NCI-H526 treated with DMSO at 0.1 percent for 48 hours (cell line): ENCODE results near the gene PRDM11.
"Not testable (repeated sequence)": the region's sequence is repeated elsewhere in the genome, so short reads cannot be mapped to it uniquely, and the experiment has no call there.

ENCODE experiments used
- DNase-seq: peaks from one replicate; lab custom pipeline; 2025; lab: John Stamatoyannopoulos, UW

The PRDM11 gene

DNA sequence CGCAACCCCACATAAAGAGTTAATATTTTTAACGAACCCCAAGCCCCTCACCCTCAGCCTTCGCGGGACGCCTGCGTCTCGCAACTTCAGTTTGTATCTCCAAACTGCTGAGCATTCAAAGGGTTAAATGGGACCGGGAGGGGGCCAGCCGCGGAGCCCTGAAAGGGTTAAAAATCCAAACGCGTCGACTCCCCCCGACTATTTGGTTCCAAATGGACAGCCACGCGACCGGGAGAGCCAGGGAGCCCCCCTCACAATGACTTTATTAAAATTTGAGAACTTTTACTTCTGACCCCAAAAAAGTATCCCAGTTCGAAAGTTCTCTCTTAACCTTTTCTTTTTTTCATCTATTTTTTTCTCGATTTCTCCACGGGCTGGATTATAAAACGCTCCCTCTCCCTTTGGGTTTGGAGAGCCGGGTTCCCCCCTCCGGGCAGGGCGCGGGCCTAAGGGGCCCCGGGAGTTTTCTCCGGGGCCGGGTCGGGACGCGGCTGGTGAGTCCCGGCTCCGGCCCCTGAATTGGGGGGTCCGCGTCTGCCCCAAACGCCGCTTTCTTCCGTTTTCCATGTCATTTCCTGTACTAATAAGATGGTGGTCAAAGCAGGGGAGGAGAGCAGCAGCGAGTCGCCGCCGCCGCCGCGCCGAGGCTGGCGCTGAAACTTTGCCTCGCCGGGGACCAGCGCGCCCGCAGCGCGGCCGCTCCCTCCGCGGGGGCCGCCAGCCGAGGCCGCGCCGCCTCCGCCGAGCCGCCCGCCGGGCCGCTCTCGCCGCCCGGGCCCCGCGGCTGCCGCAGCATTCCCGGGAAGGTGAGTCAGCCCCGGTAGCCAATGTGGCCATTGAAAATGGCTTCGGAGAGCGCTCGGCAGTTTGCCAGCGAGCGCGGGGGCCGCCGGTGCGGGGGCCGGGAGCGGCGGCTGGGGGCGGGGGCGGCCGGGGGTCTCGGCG is at the start of gene PRDM11:
Gene PRDM11, plus strand, starts transcription at position 568 of the 945 bp plus-strand sequence. CDS start 35,128 bp downstream, outside the sequence.
- DNase-seq, result peak; percentile 43

DNA sequence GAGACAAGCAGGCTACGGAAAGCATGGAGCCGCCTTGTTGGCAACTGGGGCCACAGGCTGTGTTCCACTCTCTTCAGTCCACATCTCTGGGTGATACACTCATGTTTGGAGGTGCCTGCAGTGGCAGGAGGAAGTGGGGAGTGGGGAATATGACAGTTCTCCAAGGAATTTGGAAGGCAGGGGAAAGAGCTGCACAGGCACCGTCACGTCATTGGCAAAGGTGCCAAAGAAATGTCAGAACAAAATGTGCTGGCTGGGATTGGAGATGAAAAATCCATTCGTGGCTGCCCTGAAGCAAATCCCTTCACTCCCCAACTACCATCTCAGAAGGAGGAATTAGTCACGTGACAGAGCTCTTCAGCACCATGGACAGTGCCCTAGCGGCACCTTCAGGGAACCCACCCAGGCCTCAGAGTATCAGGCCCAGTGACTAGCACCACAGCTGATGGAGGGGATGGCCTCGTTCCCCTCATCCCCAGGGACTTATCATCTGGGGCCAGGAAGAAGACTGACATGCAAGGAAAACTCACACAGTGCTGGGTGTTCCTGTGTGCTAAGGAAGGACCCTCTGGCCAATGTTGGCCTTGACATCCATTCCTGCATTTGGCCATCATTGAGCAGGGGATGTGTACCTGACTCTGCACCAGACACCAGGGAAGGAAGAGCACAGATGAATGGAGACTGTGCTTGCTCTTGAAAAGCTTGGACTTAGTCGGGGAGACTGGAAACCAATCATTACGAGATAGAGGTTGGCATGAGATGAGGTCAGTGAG is 48.5 kb upstream of the PRDM11 start:
- no peak for DNase-seq

- DNase-seq, result no peak
Observed at GRCh38 chr11:45098929-45099328, 47.5 kb upstream of the PRDM11 start.

- DNase-seq, result no peak
Observed at GRCh38 chr11:45100339-45100738, 46.1 kb upstream of the PRDM11 start.

- DNase-seq, result no peak
Observed at GRCh38 chr11:45102361-45102809, 44.1 kb upstream of the PRDM11 start.

- DNase-seq, result peak; percentile 32
Observed at GRCh38 chr11:45102810-45103621, 43.4 kb upstream of the PRDM11 start.

DNA sequence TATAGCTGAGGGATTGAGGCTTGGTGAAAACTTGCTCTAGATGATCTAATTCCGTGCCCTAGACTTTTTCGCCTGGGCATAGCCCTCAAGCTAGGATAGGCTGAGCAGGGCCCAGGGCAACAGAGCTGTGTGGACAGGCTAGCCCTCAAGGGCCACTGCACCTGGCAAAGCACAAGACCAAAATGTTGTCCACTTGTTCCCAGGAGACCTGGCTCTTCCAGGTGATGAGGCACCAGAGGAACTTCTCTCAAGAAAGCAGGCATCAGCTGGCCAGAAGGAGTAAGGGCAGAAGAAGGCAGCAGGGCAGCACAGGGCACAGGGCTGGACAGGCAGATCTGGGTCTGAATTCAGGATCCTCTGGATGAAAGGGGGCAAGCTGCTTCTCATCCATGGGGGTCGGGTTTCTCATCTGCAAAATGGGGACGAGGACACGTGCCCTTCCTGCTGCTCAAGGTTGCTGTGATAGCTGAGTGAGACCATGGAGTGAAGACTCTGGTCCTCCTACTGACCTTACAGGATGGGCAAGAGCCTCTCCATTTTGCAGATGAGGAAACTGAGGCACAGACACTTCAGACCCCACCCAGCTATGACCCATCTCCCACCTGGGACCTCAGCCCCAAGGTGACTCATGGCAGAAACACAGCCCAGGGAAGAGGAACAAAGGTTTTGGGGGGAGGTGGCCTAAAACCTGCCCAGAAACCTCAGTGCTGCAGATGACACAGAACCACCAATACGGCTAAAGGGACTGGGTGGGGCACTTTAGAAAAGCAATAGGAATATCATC is 42.2 kb upstream of the PRDM11 start:
- DNase-seq, result no peak

GRCh38 chr11:45104790-45105084 is 41.7 kb upstream of the PRDM11 start:
- no peak for DNase-seq

DNA sequence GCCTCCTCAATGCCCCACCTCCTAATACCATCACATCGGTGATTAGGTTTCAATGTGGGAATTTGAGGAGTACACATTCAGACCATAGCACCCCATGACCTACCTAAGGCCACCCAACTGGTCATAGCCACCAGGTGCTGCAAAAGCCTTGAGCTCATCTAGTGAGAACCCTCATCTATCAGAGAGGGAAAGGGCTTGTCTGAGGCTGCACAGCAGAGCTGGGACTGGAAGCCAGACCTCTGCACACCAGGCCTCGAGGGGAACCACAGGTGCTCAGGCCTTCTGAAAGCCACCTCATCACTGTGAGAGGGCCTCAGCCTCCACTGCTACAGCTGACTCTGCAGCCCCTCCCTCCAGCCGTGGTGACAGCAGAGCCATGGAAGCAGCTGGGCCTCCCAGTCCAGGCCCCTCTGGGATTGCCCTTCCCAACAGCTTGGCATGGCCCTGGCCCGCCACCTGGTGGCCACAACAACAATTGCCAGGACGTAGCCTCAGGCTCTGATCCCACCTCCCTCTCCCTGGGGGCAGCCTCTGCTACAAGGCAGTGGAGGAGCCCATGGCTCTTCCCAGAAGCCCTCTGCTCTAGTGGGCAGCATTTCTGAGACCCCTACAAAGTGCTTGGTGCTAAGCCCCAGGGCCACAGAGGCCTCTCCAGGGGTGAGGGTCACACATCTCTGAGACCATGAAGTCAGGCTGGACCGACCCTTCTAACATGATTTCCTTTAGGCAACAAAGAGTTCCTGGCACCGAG is 41.0 kb upstream of the PRDM11 start:
- peak; percentile 69 for DNase-seq

DNA sequence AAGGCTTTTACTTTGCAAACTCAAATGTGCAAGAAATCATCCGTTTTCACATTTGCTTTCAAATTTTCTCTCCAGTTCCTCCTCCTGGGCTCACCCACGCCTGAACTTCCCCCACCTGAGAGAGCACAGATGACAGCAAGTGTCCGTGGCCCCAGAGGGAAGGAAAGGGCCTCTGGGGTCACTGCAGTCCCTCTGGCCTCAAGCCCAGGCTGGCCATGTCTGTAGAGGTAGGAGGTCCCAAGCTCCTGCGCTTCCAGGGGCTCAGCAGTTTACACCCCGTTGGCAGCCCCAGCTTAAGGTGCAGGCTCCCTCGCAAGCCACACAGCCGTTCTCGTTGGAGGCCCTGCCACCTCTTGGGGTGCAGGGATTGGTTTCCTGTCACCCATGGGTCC is 40.5 kb upstream of the PRDM11 start:
- DNase-seq, result no peak

DNA sequence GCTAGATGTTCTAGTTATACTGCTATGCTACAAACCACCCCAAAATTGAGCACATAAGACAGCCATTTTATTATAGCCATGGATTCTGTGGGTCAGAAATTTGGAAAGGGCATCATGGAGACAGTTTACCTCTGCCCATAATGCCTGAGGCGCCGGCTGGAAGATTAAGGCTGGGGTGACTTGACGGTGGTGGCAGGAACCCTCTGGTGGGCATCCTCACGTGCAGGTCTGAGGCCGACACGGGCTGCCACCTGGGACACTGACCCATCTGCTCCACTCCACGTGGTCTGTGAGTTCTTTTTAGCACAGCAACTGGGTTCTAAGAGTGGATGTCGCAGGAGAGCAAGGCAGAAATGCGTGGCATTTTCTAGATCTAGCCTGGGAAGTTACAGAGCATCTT is 40.0 kb upstream of the PRDM11 start:
- DNase-seq, result no peak

- no peak for DNase-seq
Observed at GRCh38 chr11:45107029-45107428, 39.4 kb upstream of the PRDM11 start.

DNA sequence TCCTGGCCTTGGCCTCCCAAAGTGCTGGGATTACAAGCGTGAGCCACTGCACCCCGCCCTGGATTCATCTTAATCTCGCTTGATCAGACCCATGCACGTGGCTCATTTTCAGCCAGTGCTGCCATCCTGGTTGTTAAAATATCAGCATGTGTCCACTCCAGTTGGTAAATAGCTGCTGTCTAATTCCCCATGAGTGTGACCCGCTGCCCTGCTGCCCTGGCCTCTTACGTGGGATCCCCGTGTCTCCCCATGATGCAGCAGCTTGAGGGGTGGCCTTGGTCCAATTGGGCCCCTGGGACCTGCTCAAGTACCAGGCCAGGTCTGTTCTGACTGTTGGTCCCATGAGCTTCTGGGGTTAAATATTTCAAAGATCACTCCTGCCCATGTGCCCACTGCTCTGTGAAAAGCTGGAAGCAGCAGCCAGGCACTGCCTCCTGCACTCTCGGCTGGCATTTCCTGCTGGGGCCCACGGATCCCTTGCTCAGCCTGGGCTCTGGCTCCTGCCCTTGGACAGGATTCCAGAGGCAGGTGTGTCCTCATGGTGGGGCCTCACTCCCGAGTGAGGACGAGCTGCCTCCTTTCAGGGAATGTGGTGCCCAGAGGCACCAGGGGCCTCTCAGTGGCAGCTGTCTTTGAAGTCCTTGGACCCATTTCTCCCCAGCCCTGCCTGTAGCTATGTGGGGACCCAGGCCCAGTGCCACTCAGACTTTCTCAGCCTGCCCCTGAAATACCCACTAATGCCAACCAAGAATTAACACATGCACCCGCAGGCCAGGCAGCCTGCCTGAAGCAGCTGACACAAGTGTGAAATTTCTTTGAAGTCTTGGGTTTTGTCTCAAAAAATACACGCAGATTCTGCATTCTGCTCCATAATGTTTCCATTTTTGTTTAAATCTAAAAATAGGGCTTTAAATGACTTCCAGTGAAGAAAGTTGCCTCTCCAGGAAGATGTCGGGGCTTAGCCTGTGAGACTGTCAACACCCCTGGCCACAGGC is 38.1 kb upstream of the PRDM11 start:
- DNase-seq, result no peak

- DNase-seq, result no peak
Observed at GRCh38 chr11:45109400-45109799, 37.0 kb upstream of the PRDM11 start.

DNA sequence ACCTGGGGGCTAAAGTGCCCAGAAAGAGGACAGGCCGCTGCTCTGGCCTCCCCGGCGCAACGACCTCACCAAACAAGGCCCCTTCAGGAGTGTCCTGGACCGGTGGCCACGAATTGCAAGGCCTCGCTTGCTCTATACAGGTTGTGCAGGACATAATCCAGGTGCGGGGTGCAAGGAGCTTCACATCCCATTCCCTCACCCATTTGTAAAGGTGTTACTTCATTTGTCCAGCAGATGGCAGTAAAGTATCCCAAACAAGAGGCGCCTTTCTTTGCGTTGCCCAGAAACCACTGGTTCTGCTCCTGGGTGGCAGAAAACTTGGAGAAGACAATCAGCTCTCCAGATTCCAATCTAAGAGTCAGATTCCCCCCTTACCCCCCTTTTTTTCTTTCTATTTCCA is 35.9 kb upstream of the PRDM11 start:
- DNase-seq, result peak; percentile 68

DNA sequence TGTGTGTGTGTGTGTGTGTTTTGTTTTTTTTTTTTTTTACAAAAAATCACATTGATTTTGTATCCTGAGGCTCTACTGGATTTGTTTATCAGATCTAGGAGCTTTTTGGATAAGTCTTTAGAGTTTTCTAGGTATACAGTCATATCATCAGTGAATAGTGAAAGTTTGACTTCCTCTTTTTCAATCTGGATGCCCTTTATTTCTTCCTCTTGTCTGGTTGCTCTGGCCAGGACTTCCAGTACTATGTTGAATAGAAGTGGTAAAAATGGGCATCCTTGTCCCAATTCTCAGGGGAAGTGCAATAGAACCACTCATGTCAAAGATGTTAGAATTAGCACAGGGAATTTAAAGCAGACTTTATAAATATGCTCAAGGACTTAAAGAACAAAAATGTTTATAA is 32.6 kb upstream of the PRDM11 start:
- DNase-seq, result no peak

DNA sequence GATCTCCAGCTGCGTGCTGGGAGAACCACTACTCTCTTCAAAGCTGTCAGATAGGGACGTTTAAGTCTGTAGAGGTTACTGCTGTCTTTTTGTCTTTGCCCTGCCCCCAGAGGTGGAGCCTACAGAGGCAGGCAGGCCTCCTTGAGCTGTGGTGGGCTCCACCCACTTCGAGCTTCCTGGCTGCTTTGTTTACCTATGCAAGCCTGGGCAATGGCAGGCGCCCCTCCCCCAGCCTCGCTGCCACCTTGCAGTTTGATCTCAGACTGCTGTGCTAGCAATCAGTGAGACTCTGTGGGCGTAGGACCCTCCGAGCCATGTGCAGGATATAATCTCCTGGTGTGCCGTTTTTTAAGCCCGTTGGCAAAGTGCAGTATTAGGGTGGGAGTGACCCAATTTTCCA is 18.6 kb upstream of the PRDM11 start:
- not testable (repeated sequence) for DNase-seq

GRCh38 chr11:45133878-45134277 is 12.6 kb upstream of the PRDM11 start:
- DNase-seq, result no peak

DNA sequence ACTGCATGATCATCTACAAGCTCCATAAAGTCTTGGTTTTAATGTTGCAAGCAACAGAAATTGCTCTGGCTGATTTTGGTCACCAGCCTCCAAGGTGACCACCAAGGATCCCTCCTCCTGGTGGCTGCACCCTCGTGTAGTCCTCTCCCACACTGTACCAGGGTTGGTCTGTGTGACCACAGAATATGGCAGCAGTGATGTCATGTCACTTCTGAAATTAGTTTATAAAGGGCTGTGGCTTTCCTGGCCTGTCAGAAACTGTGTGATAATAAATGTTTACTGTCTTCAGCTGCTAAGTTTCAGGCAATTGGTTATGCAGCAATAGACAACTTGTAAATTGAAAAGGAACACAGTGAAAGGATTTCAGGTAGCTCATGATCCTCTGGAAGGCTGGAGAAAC is 5.3 kb upstream of the PRDM11 start:
- no peak for DNase-seq

GRCh38 chr11:45141631-45142030 is 4.8 kb upstream of the PRDM11 start:
- no peak for DNase-seq
